Mesenteric fat pad (tissue), 1 donor: ENCODE measurements around the gene NEO1. TPM values are rescaled to one million over a fixed set of nuclear protein-coding genes. Genes with fewer than 3 reads are reported as not detected.

Experiments
- DNase-seq: peaks from one replicate; pipeline ENCODE4 v3.0.0-alpha.2; 2020; ENCODE audit warnings: low spot score
- total RNA-seq: library from RNA; stranded (reverse); fragmentation: NEBNext Ultra II Directional; extraction: Animal tissue kit (Norgen Biotek cat#: 25700); gene quantifications from one replicate; pipeline ENCODE4 v1.2.1, GENCODE V29; 2021
- donor health status: DM: yes; HTN: yes; CAD: no.

NEO1 gene
- total RNA-seq, 1 donor from 2014 or later: 12.7 TPM

GRCh38 chr15:73349191-73349590, 296.9 kb downstream of the NEO1 start:
- DNase-seq: no peak

GRCh38 chr15:73352082-73352481, 299.8 kb downstream of the NEO1 start:
- DNase-seq: no peak

- no peak for DNase-seq
Observed at GRCh38 chr15:73353734-73354133, 301.5 kb downstream of the NEO1 start.

GRCh38 chr15:73354241-73354640, 302.0 kb downstream of the NEO1 start:
- no peak for DNase-seq
